ENCODE data around the gene NRXN2.

DNA sequence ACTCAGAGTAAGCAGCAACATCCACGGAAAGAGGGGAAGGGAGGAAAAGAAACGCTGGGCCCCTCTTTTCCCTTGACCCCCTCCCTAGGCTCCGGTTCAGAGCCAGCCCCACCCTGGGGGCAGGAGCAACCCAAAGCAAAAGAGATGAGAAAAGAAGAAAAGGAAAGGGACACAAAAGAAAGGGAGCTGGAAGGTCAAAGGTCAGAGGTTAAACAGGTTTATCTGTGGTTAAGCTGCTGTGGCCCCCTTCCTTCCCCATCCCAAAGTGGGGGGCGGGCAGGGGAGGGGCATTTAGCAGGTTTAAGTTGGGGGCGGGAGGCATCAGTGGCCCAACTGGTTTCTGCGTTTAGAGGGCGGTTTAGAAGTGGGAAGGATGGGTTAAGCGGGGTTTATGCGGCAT is 96.4 kb downstream of the NRXN2 start:
- TF ChIP-seq CTCF (IDR thresholded peaks at IDR 0.05) (no peak), POLR2AphosphoS5 (IDR thresholded peaks at IDR 0.05; ENCODE audit: low read depth, low read length) (no peak), SIN3A (IDR thresholded peaks at IDR 0.05; ENCODE audit: borderline replicate concordance, insufficient read depth, low read depth, low read length) (no peak), REST (IDR thresholded peaks at IDR 0.05; ENCODE audit: insufficient read depth in 1 of 2, low read depth in 2 of 2, low read length in 1 of 2) (no peak), TCF7L2 (IDR thresholded peaks at IDR 0.05; ENCODE audit: low read depth, low read length) (no peak)
